GM12872 (cell line): ENCODE data around the gene EFNB3.

Experiments used
- TF ChIP-seq, protein P1 (sequence below): IDR thresholded peaks from 3 replicates; pipeline ENCODE4 v1.5.1; 2011; ENCODE audit warnings: low read depth, mild to moderate bottlenecking, low read length, moderate library complexity; ENCODE audit not compliant: insufficient read depth

Gene EFNB3

DNA sequence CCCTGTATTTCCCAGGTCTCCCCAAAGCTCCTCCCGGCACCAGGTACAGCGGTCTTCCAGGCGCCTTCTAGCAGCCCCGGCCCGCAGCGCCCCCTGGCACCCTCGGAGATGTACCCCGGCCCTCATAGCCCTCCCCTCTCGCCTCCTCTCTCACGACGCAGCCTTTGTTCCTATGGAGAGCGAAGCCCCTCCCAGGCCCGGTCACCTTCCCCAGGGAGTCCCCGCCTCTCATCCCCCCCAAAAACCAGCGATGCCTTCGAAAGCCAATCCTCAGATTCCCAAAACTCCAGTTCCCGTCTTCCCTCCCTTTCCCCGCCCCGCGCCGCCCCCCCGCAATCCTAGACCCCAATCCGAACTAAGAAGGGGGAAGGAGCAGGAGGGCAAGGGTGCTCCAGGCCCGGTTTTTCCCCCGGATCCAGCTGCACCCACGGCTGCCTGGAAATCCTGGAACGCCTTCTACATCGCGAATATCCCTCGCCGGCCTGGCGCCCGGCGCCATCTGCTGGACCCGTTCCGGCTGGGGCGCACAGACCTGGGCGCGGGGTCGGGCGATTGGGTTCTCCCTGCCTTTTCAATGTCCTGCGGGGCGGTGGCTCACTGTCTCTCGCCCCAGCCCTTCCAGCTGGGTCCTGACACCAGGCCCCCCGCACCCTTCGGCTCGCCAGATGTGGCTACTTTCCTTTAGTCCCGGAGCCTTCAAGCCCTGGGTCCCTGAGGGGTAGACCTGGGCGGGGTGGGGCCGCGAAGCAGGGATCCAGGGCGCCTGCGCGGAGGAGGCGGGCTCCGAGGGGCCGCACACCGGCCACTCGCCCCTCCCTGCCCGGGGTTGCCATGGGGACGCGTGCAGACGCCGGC lies 12.1 kb downstream of the EFNB3 start, which contains the start of gene DNAH2:
TSS of gene DNAH2 (plus strand) at position 844 of the 855 bp plus-strand sequence. CDS start 1,991 bp downstream, outside the sequence.
- TF ChIP-seq, protein P1, sequence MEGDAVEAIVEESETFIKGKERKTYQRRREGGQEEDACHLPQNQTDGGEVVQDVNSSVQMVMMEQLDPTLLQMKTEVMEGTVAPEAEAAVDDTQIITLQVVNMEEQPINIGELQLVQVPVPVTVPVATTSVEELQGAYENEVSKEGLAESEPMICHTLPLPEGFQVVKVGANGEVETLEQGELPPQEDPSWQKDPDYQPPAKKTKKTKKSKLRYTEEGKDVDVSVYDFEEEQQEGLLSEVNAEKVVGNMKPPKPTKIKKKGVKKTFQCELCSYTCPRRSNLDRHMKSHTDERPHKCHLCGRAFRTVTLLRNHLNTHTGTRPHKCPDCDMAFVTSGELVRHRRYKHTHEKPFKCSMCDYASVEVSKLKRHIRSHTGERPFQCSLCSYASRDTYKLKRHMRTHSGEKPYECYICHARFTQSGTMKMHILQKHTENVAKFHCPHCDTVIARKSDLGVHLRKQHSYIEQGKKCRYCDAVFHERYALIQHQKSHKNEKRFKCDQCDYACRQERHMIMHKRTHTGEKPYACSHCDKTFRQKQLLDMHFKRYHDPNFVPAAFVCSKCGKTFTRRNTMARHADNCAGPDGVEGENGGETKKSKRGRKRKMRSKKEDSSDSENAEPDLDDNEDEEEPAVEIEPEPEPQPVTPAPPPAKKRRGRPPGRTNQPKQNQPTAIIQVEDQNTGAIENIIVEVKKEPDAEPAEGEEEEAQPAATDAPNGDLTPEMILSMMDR = peak; percentile 48

DNA sequence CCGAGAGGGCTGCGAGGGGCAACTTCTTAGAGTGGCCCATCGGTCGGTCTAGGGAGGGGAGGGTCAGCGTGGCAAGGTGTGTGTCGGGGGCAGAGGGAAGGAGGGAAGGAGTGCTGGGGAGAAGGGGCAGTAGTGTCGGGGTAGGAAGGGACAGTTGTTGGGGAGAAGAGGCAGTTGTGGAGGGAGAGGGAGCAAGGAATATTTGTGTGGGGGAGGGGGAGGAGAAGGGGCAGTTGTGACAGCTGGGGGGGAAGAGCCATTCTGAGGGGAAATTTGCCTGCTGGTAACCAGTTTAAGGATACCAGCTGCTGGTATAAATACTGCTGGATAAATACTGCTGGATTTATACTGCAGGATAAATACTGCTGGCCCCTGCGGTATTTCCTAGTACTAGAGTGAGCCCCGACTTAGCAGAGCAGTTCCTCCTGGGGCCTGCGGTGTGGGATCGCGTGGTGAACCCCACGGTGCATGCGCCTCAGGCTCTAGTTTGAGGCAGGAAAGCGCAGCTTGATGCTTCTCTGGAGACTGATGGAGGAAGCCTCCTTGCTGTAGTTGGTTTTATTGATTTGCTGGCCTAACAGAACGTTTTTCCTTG lies 12.9 kb downstream of the EFNB3 start:
- TF ChIP-seq, protein P1 = no peak

- TF ChIP-seq, protein P1 = no peak
Measured at GRCh38 chr17:7719661-7720060, 14.7 kb downstream of the EFNB3 start.

- TF ChIP-seq, protein P1 = no peak
Measured at GRCh38 chr17:7720125-7720524, 15.1 kb downstream of the EFNB3 start.

GRCh38 chr17:7721612-7722011 lies 16.6 kb downstream of the EFNB3 start:
- TF ChIP-seq, protein P1 = no peak

DNA sequence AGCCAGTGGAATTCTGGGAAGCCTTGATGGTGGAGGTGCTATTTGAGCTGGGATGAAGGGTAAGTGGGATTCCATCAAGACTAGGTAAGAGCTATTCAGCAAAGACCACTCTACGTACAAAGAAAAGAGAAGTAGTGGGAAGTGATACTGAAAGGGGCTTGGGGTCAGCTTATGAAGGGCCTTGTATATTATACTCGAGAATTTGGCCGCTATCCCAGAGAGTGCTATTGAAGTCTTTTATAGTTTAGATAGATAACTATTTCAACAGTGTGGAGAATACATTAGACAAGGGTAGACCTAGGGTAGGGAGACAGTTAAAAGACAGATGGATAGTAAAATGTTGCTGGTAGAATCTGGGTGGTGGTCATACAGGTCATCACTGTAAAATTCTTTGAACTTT lies 22.9 kb downstream of the EFNB3 start:
- TF ChIP-seq, protein P1 = no peak

- TF ChIP-seq, protein P1 = no peak
Measured at GRCh38 chr17:7729816-7730215, 24.8 kb downstream of the EFNB3 start.
